HFFc6 (cell line): ENCODE measurements around the gene HSD11B1L. TPM values are rescaled to one million over a fixed set of nuclear protein-coding genes. Genes with fewer than 3 reads are reported as not detected.

Experiments
- DNase-seq: peaks from one replicate; pipeline ENCODE4 v3.0.0-alpha.2; 2018
- H3K27ac Mint-ChIP-seq: 2 replicates; pipeline ENCODE4 v1.8.0; 2020; ENCODE audit warnings: mild to moderate bottlenecking, mixed read lengths
- H3K27me3 Mint-ChIP-seq: 2 replicates; pipeline ENCODE4 v1.8.0; 2021; ENCODE audit warnings: mild to moderate bottlenecking, moderate library complexity, mixed read lengths; ENCODE audit not compliant: insufficient read depth
- H3K36me3 Mint-ChIP-seq: 2 replicates; pipeline ENCODE4 v1.8.0; 2021; ENCODE audit warnings: low read depth, mixed read lengths
- H3K4me1 Mint-ChIP-seq: 2 replicates; pipeline ENCODE4 v1.8.0; 2020; ENCODE audit warnings: low read depth, mixed read lengths
- H3K4me3 Mint-ChIP-seq: 2 replicates; pipeline ENCODE4 v1.8.0; 2020; ENCODE audit warnings: mild to moderate bottlenecking, moderate library complexity, mixed read lengths
- H3K9me3 Mint-ChIP-seq: 2 replicates; pipeline ENCODE4 v1.8.0; 2020; ENCODE audit warnings: mild to moderate bottlenecking, mixed read lengths
- CTCF ChIP-seq: fragments of 200-600 bp; sonication (generic); IDR thresholded peaks from 2 replicates; pipeline ENCODE4 v1.5.0; 2021; ENCODE audit warnings: antibody characterized with exemption, mild to moderate bottlenecking
- total RNA-seq, 6 experiments: library from RNA; stranded (reverse); fragmentation: NEBNext Ultra II Directional; extraction: Animal tissue kit (Norgen Biotek cat#: 25700); gene quantifications; 2 replicates in 1 of 6; 3 replicates in 5 of 6; pipeline ENCODE4 v1.2.3, GENCODE V29; 2021

The HSD11B1L gene
- total RNA-seq, 6 experiments from 2014 or later: 3.5 to 9.1 (median 4.5) TPM

- H3K36me3 Mint-ChIP-seq: peaks cover 12% of the 10 kb centered on the region; the same call in 1 of the 2 replicates
- DNase-seq: no peak
- peak overlapping the region; percentile 99 for H3K27ac Mint-ChIP-seq
- H3K4me1 Mint-ChIP-seq: peaks cover 27% of the 10 kb centered on the region
- TF ChIP-seq CTCF: no peak
- peak overlapping the region; percentile 97 for H3K4me3 Mint-ChIP-seq
- peaks cover 4% of the 10 kb centered on the region for H3K27me3 Mint-ChIP-seq
- H3K9me3 Mint-ChIP-seq: no peaks in the 10 kb centered on the region
These were observed 36.5 kb downstream of the HSD11B1L start for GRCh38 chr19:5717215-5717935.

- peaks cover 3% of the 10 kb centered on the region for H3K27me3 Mint-ChIP-seq
- DNase-seq: peak; percentile 50
- peaks cover 12% of the 10 kb centered on the region; the same call in 1 of the 2 replicates for H3K36me3 Mint-ChIP-seq
- TF ChIP-seq CTCF: no peak
- peaks cover 27% of the 10 kb centered on the region for H3K4me1 Mint-ChIP-seq
- peak overlapping the region; percentile 97 for H3K4me3 Mint-ChIP-seq
- peak overlapping the region; percentile 99 for H3K27ac Mint-ChIP-seq
- H3K9me3 Mint-ChIP-seq: no peaks in the 10 kb centered on the region
These were observed 37.3 kb downstream of the HSD11B1L start for GRCh38 chr19:5718037-5718578.

GRCh38 chr19:5718579-5719273 is 37.9 kb downstream of the HSD11B1L start:
- peaks cover 12% of the 10 kb centered on the region; the same call in 1 of the 2 replicates for H3K36me3 Mint-ChIP-seq
- H3K27ac Mint-ChIP-seq: peak overlapping the region; percentile 99
- H3K9me3 Mint-ChIP-seq: no peaks in the 10 kb centered on the region
- H3K4me3 Mint-ChIP-seq: peak overlapping the region; percentile 97
- peak; percentile 63 for DNase-seq
- H3K27me3 Mint-ChIP-seq: peaks cover 3% of the 10 kb centered on the region
- H3K4me1 Mint-ChIP-seq: peaks cover 27% of the 10 kb centered on the region
- TF ChIP-seq CTCF: no peak

GRCh38 chr19:5719274-5719960 is 38.6 kb downstream of the HSD11B1L start:
- peak; percentile 29 for DNase-seq
- H3K9me3 Mint-ChIP-seq: no peaks in the 10 kb centered on the region
- H3K27ac Mint-ChIP-seq: peak overlapping the region; percentile 99
- peaks cover 27% of the 10 kb centered on the region for H3K4me1 Mint-ChIP-seq
- peak overlapping the region; percentile 97 for H3K4me3 Mint-ChIP-seq
- peaks cover 12% of the 10 kb centered on the region; the same call in 1 of the 2 replicates for H3K36me3 Mint-ChIP-seq
- no peak for TF ChIP-seq CTCF
- peaks cover 3% of the 10 kb centered on the region for H3K27me3 Mint-ChIP-seq
